DMS79 (cell line): ENCODE results near the gene PELI1.
A peak's percentile ranks its signal among the peaks of the same experiment; 100 is the strongest.

Experiments used
- DNase-seq: peaks from one replicate; lab custom pipeline; 2025; lab: John Stamatoyannopoulos, UW

The PELI1 gene

GRCh38 chr2:64153811-64154210, 9.6 kb upstream of the PELI1 start:
- no peak for DNase-seq

GRCh38 chr2:64151476-64151875, 7.3 kb upstream of the PELI1 start:
- DNase-seq = no peak

DNA sequence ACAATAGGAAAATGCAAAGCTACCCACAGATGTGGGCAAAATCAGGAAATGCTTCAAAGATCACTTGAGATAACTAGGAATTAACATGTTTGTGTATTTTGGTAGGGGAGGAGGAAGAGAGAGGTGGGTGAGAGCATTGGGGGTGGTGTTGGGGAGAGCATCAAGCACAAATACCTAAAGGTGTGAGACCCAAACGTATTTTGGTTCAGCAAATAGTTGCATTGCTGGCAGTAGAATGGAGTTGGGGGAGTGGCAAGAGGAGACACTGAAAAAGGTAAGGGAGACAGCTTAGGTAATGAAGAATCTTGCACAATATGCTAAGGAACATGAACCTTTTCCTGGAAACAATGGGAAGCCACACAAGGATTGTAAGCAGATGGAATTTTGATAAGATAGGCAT, 1.5 kb upstream of the PELI1 start:
- no peak for DNase-seq

DNA sequence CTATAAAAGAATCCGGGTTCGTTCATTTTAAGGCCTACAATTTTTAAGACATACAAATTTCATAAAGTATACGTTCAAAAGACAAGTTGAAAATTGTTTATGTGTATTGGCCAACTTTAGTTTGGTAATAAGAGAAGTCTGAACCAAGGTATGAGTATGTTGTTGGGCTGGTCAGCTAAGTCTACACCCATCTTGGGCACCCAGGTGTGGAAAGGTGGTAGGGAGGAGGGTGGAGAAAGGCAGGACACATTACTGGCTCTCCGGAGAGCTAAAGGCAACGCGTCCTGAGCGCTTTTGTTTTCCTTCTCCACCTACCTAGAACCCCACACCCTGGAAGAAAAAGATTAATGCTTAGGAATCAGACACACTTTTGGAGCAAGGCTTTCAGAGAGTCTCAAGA, 899 bp upstream of the PELI1 start:
- DNase-seq = no peak

DNA sequence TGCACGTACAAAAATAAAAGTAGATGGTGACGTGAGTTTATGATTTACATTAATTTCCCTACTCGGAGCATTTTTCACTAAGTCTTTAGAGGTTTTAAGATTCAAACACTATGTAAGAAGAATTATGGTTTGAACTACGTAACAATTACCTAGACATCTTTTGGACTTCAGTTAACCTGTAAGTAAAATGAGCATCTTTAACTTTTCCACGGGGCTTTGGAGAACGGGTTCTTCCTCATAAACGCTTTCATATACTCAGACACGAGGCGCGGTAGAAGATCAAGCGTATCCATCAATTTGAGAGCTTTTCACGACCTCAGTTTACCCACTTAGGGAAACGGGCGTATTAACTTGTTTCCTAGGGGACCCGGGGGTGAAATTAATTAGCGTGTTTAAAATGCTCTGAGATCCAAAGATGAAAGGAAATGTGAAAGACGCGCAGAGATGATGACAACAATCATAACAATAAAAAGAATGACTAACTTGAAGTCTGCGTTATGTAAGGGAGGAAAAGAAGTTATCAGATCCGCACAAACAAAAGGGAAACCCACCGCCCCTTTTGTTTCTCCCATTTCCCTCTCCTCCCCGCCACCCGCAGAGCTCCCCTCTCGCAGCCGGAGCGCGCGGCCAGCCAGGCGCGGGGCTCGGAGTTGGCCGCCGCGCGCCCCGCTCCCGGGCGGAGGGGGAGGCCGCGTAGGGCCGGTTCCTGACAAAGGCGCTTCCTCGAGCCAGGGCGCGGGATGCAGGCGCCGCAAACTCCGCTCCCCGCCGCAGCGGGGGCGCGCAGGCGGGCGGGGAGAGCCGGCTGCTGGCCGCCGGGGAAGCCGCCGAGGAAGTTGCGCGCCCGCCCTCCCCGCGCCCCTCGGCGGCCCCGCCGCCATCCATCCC, 807 bp downstream of the PELI1 start:
- DNase-seq = no peak

DNA sequence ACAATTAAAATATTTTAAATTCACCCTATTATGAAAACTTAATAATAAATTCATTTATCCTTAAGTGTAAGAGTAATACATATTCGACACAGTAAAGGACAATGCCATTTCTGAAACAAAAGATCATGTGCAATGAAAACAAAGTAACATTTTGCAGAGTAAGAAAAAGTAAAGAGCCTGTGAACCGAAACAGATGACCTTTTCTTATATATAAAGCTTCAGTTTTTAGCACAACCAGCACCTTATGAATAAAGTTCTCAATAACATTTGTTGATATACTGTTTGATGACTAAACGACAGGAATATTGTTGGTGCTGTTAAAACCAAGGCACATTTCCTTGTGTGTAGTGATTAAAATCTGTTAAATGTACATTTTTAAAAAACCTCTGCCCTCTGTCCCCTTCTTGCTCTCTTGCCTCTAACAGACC, 1.5 kb downstream of the PELI1 start:
- DNase-seq = no peak

DNA sequence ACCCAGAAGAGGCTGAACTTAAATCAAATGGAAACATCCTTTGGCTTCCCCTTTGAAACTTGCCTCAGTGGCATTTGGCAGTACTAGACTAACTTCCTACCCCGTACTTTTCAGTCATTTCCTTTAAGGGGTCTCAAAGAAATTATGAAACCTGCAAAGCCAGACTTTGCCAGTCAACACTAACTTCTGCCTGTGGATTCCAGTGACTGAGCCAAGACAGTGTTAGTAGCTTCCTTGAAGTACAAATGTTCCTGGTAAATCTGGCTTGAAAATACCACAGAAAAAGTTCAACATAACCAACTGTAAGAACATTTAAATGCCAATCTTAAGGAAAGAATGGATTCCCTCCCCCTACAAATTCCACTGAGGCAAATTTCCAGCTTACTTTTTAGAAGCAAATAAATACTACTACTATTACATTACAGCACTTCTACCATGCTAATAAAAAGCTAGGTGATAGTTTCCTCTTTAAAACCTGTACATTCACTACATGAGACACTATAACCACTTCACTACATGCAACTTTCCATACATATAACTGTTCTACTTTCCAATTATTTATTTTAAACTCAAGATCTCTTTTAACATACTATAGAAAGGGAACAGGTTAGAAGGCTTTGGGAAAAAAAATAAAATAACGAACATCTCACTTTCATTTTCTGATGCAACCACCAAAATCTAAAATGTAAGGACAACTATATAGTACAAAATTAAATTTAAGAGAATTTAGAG, 2.4 kb downstream of the PELI1 start:
- DNase-seq = no peak

DNA sequence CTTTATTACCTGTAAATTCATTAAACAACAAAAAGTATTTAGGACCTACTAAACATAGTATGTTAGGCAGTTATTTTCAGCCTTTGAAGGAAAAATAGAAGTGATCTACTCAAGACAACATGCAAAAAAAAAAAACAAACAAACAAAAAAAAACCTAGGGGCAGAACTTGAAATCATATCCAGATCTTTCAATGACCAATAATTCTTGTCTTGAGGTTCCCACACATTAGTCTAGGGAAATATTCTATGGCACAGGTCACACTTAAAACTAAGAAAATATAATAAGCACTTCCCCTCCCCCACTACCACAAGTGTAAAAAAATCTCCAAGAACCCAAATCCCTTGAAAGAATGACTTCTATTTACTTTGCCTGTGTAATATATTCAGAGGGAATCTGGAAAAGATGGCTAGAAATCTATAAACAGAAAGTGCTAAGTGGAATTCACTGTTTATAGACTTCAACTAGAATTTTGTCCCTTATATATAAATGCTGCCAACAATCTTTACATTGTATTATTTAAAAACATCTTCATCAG, 3.5 kb downstream of the PELI1 start:
- no peak for DNase-seq

- no peak for DNase-seq
These were observed 4.3 kb downstream of the PELI1 start for GRCh38 chr2:64139956-64140355.

DNA sequence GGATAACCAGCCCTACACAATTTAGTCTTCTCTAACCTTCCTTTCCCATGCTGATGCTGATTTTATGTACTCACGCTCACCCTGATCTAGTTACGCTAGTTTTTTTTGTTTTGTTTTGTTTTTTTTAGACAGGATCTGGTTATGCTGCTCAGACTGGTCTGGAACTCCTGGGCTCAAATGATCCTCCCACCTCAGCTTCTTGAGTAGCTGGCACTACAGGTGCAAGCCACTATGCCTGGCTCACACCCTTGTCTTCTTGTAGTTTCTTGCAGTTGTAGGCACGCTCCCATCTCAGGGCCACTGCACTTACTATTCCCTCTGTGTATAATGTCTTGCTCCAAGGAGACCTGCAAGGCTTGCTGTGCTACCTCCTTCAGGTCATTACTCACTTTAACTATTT, 6.2 kb downstream of the PELI1 start:
- DNase-seq = no peak

DNA sequence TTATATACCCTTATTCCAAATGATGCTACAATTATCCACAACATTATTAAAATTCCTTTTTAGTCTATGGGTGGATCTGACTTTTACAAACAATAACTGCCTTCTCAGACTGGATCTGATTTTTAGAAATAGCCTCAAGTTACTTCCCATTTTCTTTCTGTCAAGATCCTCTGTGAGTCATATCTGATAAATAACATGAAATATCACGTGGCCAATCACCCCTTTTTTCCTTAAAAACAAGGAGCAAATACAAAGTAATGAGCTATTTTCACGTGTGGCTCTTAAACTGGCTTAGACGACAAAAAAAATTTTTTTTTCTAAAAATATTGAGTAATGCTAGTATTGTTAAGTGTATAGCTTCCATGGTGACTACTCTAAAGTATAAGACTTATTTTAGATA, 6.7 kb downstream of the PELI1 start:
- no peak for DNase-seq

- peak; percentile 47 for DNase-seq
These were observed 8.8 kb downstream of the PELI1 start for GRCh38 chr2:64135421-64135820.

GRCh38 chr2:64134813-64135212, 9.4 kb downstream of the PELI1 start:
- no peak for DNase-seq

DNA sequence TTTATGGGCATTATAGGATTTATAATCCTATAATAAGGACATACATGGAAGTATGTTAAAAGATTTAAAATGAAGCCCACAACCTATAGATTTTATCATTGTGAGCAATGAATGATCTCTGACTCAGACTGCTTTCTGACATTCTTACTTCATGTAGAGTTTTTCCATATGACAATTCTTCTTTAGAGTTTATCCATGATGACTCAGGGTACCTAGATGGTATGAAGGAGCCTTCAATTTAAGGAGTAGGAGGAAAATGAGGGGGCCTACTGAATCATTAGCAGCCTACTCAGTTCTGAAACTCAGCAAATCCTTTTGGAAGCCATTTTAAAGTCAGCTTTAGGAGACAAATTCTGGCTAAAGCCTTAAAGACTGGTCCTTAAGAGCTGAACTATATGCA, 10.4 kb downstream of the PELI1 start:
- DNase-seq = no peak

DNA sequence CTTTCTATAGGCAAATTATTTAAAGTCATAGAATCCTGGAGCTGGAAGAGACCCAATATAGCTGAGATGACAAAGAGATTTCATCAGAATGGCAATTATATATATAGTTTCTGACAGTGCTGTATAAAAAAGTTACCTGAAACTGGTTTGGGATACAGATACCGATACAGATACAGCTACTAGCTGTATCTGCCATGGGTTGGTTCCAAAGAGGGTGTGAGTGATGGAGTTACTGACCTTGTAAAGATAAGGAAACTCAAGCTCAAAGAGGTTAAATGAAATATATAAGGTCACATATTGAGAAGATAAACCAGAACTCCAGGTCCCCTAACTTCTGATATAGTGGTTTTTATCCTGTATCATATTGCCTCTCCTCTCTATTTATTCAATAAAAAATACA, 10.9 kb downstream of the PELI1 start:
- DNase-seq = no peak

DNA sequence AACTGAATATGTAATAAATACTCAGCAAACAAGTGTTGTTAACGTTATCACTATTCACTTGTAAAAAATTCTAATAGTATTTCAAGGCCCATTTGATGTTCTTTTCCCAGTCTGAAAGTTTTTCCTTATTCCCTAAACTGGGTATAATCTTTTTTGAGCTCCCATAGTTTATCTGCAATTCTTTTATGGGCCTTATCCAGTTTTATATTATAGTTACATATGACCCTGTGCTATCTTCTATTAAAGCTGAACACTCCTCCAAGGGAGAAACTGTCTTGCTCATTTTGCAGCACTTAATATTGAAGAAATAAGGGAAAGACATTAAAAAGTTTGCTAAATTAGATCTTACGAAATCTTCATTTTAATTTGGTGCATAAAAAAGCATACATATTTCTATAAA, 13.9 kb downstream of the PELI1 start:
- DNase-seq = no peak

- no peak for DNase-seq
These were observed 15.3 kb downstream of the PELI1 start for GRCh38 chr2:64128943-64129391.

DNA sequence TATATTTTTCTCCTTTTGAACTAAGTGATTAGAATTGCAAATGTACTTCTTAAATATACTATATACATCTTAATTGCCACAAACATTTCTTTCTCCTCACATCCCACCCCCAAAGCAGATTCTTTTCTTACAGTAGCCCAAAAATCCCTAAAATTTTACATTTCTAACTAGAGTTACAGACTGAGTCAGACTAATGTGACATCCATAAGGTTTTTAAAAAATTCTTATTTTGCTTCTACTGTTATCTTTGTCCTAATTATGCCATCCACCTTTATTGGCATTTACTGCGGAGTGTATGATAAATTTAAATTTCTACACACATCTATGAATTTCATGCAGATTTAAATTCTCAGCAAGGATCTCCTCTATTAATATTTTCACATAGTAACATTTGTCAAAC, 15.8 kb downstream of the PELI1 start:
- no peak for DNase-seq

- no peak for DNase-seq
These were observed 17.1 kb downstream of the PELI1 start for GRCh38 chr2:64127119-64127518.

DNA sequence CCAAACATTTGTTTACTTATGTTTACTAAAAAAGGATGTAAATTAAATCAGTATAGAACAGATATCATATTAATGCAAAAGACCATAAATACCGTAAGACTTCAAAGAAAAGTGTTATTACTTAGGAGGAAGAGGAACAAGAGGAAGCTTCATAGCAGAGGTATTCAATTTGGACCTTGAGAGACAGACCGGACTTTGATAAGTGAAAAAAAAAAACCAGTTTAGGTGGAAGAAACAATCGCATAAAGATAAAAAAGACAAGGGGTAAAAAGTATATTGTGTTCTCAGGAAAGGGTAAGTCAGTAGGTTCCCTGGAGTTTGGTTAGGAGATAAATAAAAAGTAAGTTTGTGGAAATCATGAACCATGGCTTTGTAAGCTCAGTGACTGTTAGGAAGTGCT, 17.6 kb downstream of the PELI1 start:
- DNase-seq = no peak

DNA sequence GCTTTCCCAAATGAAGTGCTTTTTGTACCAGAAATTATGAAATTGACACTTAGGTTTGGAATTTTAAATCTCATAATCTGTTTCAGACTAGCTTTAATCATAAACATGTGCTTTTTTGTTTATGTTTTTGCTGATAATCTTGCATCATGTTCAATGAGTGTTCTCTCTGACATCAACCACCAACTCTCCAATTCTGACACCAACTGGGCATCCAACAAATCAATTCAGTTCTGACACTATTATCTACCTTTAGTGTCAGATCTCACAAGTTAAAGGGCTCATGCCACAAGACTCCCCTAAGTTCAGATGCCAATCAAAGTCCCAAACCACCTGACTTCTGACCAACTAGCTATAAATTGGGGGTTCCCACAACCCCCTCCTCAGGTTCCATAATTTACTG, 19.6 kb downstream of the PELI1 start:
- DNase-seq = no peak

GRCh38 chr2:64124168-64124567, 20.1 kb downstream of the PELI1 start:
- no peak for DNase-seq

DNA sequence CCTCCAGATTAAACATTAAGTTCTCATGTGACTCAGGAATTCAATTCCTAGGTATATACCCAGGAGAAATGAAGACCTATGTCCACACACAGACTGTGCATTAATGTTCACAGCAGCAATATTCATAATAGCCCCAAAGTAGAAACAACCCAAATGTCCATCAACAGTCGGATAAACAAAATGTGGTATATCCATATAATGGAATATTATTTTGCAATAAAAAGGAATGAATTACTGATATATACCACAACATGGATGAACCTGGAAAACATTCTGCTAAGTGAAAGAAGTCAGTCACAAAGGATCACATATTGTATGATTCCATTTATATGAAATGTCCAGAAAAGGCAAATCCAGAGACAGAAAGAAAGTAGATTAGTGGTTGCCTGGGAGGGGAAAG, 20.5 kb downstream of the PELI1 start:
- no peak for DNase-seq
